TTC549 (cell line): ENCODE measurements around the gene TBC1D5.
"Not testable (repeated sequence)": the region's sequence is repeated elsewhere in the genome, so short reads cannot be mapped to it uniquely, and the experiment has no call there.

Experiments used
- FAIRE-seq: peaks from 2 replicates; lab custom pipeline; 2012; peaks lifted over from hg19 to GRCh38; lab: Jason Lieb, UNC

The TBC1D5 gene

GRCh38 chr3:17354341-17354740 is 388.1 kb downstream of the TBC1D5 start:
- no peak for FAIRE-seq

DNA sequence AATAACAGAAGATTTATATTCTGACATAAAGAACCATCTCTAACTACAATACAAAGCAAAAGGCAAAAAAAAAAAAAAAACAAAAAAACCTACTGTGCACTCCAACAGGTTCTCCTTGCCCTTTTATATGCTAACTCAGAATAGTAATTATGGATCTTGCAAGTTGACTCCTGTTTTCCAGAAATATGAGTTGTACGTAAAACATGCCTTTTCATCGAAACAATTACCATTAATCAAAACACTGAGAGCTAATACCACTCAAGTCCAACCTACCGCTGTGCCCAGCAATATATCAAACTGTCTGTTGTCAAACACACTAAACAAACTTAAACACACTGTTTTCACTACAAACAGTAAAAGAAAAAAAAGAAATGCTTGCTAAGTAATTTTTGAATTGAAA is 389.8 kb downstream of the TBC1D5 start:
- FAIRE-seq: no peak

DNA sequence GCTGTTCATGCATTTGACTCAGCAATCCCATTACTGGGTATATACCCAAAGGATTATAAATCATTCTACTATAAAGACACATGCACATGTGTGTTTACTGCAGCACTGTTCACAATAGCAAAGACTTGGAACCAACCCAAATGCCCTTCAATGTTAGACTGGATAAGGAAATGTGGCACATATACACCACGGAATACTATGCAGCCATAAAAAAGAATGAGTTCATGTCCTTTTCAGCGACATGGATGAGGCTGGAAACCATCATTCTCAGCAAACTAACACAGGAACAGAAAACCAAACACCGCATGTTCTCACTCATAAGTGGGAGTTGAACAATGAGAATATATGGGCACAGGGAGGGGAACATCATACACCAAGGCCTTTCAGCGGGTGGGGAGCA is 391.2 kb downstream of the TBC1D5 start:
- FAIRE-seq: not testable (repeated sequence)

- FAIRE-seq: no peak
These were observed 393.3 kb downstream of the TBC1D5 start for GRCh38 chr3:17349093-17349492.

DNA sequence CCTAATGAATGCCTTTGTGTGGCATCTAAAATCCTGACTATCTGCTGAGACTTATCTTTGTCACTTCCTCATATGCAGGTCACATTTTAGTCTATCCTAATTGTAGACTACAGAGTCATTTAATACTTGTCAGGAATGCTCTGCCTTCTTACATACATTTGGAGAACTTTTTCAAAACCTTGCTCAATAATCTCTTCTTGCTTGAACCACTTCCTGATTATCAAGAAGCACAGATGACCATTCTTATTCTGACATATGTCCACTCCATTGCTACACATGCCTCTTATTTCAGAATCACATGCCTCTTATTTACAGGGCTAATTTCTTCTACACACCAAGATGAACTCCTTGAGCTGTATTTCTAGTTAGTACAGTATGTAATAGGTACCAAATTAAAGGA is 400.3 kb downstream of the TBC1D5 start:
- FAIRE-seq: no peak

DNA sequence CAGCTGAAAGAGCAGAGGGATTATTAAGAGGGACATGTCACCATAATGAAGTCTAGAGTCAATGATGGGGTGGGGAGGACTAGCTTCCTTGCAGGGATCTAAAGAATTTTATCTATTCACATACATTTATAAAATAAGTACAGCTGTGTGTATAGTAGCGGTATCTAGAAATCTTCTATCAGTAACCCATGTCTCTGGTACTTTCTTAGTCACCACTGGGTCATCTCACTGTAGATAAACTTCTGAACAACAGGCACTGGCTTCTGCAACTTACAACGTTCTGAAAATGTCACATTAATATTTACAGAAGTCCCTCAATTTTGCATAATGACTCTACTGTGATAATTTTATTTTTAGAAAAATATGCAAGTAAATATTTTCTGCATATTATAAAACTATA is 401.7 kb downstream of the TBC1D5 start:
- no peak for FAIRE-seq

DNA sequence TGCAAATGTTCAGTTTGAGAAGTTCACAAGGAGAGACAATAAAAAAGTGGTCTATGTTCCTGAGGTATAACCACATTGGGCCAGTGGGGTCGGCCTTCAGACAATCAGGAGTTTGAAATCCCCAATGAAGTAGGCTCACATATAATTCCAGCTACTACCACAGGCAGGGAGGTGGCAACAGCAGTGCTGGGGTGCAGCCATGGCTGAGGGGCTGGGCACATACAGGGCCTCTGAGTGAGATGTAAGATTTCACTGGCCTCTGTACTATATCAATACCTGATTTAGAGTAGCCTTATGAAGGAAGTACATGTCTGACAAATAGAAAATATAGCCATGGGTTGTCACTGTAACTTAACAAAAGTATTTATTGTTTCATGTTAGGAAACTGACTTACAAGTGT is 402.2 kb downstream of the TBC1D5 start:
- no peak for FAIRE-seq

- no peak for FAIRE-seq
These were observed 403.3 kb downstream of the TBC1D5 start for GRCh38 chr3:17339132-17339575.

DNA sequence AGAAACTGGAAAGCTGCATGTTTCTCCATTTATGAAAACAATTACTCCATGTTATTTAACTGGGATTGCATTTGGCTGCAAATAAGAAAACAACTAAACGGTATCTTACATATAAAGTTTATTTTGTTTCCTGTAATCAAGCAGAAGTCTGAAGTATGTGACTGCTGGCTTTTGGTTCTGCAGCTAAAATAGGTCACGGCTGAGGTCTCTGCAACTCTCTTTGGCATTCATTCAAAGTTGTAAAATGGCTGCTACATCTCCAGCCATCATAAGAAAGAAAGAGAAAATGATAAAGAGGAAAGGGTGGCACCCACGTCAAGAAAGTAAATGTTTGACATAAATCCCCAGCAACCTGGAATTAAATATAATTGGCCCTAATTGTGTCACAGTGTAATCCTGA is 406.1 kb downstream of the TBC1D5 start:
- FAIRE-seq: no peak

DNA sequence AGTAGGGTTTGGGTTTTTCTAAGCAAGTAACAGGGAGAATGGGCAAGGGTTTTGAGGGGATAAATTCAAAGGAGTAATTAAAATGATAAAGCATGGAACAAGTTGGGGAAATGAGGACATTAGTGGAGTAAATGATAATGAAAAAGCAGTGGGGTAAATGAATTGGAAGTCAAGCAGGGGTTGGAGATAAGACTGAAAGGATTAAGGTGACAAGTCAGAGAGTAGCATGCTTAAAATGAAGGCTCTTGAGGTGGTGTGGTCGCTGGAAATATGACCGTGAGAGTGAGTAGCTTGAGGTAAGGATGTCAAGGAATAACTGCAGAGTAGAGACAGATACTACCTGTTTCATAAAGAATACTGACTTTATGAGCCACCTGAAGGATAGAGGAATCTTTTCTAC is 408.5 kb downstream of the TBC1D5 start:
- no peak for FAIRE-seq

GRCh38 chr3:17333446-17333845 is 409.0 kb downstream of the TBC1D5 start:
- FAIRE-seq: no peak

- FAIRE-seq: no peak
These were observed 411.8 kb downstream of the TBC1D5 start for GRCh38 chr3:17330660-17331059.

DNA sequence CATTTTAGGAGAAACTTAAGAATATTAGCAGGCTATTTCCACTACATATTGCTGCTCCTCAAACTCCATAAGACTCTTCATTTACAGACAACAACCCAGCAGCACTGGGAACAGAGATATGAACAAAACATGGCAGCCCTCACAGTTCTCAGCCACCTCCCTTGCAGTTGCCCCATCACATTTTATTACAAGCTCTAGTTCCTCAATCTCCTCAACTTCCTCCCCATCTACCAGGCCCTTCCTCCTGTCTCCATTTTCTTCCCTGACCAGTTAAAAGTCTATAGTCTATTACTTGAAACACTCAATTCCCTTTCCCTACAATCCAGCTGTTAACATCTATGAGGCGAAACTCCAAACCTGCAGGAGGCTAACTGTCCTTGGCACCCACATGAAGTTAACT is 412.5 kb downstream of the TBC1D5 start:
- FAIRE-seq: no peak

DNA sequence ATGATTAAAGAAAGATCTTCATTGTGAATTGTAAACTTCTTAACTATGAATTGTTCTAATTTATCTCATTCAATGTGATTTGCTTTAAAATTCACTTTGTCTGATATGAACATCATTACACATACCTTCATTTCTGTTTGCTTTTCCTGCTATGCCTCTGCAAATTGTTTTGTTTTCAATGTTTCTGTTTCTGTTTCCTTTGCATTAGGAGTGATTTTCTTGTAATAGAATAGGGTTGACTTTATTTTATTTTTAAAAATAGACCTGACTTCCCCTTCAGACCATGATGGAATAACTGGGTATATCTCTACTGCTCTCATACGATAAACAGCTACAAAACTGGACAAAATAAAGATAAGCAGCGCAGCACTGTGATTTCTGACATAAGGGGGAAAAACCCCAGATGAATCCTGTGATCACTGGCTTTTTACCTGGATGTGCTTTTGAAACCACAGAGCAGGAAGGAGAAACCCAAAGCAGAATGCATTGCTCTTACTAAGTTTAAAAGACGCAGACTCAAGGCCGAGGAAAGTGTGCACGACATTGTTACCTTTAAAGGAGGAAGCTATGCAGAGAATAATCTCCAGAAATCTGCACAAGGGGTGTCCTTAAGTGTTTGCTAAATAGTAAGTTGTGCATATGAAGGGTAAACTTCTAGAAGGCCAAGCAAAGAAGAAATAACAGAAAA is 420.2 kb downstream of the TBC1D5 start:
- no peak for FAIRE-seq

DNA sequence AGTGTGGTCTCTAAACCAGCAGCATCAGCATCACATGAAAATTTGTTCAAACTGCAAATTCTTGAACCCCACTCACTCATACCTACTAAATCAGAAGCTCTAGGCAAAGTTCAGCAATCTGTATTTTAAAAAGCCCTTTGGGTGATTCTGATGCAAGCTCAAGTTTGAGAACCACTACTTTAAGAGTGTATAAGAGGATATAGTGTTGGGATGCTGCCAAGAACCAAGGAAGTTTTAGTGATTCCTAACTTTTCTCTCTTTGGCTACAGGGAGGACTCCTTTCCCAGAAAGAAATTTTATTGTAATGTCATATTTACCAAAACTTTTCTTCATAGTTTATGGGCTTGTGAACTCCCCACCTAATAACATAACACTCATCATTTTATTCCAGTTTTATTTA is 422.2 kb downstream of the TBC1D5 start:
- no peak for FAIRE-seq

- no peak for FAIRE-seq
These were observed 426.5 kb downstream of the TBC1D5 start for GRCh38 chr3:17315897-17316296.

DNA sequence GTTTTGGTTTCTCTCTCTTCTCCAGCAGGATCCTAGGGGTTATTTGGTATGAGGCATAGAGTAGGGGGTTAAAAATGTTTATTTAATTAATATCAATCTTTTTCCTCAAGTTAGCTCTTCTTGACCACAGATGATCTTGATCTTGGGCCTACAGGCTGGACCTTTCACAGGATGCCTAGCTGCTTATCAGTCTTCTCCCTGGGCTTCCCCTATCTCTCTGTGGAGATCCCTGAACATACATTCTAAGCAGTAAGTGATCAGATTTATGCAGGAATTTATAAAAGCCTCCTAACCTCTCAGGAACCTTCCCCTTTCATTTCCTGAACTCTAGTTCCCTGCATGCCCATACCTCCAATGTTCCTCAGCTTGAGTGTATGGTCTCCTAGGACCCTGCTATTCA is 428.3 kb downstream of the TBC1D5 start:
- no peak for FAIRE-seq

DNA sequence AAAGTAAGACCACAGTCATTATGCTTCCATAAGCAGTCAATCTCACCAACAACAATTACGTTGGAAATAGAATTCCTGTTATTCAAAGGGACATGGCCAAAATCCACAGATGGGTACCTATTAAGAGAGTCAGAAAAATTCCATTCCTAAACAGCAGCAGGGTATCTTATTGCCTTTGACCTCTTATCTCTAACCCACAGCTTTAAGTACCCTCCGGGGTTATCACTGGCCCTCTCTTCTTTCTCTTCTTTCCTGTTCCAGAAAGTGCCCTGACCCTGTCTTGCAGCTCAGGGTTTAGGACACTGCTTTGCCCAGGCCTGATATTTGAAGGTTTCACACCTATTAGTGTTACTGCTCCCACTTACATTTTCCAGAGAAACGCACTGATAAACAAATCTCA is 428.7 kb downstream of the TBC1D5 start:
- FAIRE-seq: no peak

DNA sequence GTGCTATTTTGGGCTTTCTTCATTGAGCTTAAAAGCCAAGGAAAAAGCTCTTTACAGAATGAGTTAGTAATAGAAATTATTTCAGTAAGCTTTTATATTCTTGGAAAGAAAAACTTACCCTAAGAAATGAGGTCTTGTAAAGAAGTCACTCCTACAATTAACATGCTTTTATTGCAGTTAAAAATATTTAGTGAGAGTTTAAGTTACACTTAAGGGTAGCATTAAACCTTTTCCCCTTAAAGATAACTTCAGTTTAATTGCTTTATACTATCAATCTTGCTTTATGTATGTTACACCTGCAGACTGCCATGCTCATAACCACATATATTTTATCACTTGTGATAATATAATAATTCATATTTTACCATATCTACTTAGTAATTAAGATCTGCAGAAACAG is 431.4 kb downstream of the TBC1D5 start:
- FAIRE-seq: no peak

DNA sequence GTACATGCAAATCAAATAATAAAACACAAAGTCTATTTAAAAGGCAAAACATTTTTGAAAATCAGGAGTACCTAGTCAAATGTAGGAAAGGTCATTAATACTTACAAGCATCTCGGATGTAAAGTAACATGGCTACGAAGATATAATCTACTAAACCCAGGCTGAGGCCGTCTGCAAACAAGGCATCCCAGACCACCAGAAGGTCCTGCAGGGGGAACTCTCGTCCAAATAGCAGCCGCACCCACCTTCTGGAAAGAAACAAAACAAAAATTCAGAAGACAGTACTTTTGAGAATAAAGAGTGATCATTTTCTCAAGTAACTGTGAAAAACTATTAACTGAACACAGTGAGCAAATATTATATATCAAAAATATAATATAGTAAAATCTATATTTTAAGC is 434.5 kb downstream of the TBC1D5 start:
- FAIRE-seq: no peak

DNA sequence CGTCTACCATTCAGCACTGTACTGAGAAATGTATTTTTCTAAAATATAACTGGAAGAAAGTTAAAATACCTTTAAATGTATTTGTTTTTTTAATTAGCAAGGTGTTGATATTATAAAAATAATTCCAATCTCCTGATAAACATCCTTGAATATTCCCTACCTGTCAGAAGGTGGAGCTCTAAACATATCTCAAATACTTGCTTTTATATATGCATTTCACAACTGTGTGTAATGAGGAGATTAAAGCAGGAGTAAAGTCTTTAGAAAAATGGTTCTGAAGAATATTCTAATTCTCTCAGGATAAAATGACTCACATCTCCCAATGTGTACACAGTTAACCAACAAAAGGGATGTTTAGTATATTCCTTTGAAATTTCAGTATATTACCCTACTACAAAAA is 434.9 kb downstream of the TBC1D5 start:
- FAIRE-seq: no peak

- no peak for FAIRE-seq
These were observed 437.5 kb downstream of the TBC1D5 start for GRCh38 chr3:17304969-17305368.

DNA sequence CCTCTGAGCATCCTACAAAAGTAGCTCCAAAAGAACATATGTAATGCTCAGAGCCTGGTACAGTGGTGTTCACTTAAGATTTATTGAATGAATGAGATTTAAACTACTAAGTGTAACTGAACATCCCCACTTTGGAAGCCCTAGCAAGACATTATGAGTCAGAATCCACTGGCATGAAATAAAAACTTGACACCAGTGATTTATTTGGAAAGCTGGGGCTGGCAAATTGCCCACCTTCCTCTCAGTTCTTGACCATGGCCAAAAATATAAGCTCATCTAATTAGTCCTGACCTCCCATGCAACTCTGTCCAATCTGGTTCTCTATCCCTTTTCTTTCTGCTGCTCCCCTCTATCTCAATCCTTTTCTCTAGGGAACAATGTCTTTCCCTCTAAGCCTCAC is 439.7 kb downstream of the TBC1D5 start:
- FAIRE-seq: no peak

GRCh38 chr3:17302170-17302569 is 440.3 kb downstream of the TBC1D5 start:
- FAIRE-seq: no peak

- FAIRE-seq: no peak
These were observed 441.2 kb downstream of the TBC1D5 start for GRCh38 chr3:17301271-17301670.
